Central memory CD4-positive, alpha-beta T cell (primary cell): ENCODE data around the gene DUOXA2.

Experiments
- DNase-seq: peaks from one replicate; pipeline ENCODE4 v3.0.0; 2022

DUOXA2 gene

GRCh38 chr15:45138814-45139765 is 25.0 kb downstream of the DUOXA2 start:
- DNase-seq = no peak

DNA sequence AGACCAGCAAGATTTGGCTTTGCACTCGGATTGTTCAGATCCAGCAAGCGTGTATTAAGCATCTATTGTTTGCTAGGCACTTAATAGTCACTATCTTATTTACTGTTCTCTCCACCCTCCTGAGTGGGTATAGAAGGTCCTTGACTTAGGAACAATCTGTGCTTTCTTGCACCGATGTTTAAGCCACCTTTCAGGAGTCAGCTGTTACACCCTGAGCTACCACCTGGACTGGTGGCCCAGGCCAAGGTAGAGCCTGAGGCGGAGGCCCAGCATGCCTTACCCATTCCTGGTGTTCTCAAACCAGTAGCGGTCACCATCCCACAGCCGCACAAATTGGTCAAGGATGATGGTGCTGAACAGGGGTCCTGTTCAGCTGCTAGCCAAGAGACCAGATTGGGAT is 25.6 kb downstream of the DUOXA2 start:
- no peak for DNase-seq

DNA sequence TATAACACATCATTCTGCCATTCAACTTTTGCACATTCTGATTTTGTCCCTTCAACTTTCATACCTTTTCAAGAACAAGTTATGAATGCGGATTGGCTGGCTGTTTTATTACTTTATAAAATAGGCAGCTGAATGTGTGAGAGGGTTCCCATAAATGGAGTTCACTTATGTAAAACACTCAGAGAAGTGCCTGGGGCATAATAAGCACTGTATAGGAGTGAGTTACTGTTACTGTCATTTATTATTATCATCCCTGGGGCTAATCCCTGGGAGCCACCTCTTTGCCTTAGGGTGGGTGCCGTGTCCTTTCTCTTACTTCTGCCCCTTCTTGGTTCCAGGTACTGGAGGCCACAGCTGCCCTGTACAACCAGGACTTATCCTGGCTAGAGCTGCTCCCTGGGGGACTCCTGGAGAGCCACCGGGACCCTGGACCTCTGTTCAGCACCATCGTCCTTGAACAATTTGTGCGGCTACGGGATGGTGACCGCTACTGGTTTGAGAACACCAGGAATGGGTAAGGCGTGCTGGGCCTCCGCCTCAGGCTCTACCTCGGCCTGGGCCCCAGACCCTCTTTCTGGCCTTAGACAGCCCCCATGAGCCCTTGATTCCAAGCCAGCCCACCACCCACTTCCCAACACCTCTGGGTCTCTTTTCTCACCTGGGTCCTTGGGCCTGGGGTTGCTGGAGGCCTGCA is 26.6 kb downstream of the DUOXA2 start:
- DNase-seq = no peak

DNA sequence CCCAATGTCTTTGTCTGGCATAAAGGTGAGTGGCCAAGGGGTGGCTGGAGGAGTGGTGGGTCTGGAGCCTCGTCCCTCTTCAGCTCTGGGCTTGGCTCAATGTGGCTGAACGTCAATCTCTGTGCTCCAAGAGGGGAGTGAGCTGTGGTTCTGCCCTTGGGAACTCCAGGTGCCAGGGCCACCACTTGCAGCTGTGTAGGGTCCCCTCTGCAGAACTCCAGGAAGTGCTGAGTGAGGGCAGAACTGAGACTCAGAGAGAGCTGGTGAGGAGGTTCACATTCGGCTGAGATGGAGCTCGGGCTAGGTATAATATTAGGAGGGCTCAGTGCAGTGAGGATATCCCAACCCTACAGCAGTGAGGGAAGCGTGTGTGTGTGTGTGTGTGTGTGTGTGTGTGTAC is 27.3 kb downstream of the DUOXA2 start:
- DNase-seq = no peak

DNA sequence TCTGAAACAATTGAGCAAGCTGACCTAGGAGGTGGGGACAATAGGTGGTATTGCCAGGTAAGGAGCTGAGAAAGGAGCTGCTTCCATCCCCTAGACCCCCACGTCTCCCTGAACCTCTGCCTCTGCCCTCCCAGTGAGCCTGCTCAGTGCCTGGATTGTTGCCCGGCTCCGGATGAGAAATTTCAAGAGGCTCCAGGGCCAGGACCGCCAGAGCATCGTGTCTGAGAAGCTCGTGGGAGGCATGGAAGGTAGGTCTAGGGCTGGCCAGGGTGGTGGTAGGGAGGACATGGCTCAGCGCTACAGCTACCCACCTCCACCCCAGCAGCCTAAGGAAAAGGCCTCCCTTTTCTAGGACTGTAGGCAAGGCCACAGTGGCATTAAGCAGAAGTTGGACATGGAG is 28.9 kb downstream of the DUOXA2 start:
- no peak for DNase-seq

DNA sequence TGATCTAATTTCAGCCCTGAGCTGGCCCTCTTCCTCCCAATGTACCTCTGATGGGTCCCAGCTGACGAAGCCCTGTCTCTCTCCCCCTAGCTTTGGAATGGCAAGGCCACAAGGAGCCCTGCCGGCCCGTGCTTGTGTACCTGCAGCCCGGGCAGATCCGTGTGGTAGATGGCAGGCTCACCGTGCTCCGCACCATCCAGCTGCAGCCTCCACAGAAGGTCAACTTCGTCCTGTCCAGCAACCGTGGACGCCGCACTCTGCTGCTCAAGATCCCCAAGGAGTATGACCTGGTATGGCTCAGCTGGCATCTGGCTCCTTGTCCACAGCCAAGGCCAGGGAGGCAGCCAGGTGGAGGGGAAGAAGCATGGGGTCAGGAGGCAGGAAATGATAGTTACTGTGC is 29.8 kb downstream of the DUOXA2 start:
- DNase-seq = no peak

DNA sequence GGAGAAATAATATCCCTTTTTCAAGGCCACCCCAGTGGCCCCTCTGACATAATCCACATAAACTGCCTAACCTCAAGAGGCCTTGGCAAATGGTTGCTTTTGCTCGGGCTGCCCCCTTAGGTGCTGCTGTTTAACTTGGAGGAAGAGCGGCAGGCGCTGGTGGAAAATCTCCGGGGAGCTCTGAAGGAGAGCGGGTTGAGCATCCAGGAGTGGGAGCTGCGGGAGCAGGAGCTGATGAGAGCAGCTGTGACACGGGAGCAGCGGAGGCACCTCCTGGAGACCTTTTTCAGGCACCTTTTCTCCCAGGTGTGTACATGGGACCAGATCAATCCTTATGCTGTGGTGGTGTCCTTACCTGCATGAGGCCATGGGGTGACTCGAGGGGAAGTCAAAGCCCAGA is 30.6 kb downstream of the DUOXA2 start:
- DNase-seq = no peak

GRCh38 chr15:45146405-45146804 is 32.3 kb downstream of the DUOXA2 start:
- DNase-seq = no peak

- DNase-seq = no peak
Measured at GRCh38 chr15:45147606-45148005, 33.5 kb downstream of the DUOXA2 start.

DNA sequence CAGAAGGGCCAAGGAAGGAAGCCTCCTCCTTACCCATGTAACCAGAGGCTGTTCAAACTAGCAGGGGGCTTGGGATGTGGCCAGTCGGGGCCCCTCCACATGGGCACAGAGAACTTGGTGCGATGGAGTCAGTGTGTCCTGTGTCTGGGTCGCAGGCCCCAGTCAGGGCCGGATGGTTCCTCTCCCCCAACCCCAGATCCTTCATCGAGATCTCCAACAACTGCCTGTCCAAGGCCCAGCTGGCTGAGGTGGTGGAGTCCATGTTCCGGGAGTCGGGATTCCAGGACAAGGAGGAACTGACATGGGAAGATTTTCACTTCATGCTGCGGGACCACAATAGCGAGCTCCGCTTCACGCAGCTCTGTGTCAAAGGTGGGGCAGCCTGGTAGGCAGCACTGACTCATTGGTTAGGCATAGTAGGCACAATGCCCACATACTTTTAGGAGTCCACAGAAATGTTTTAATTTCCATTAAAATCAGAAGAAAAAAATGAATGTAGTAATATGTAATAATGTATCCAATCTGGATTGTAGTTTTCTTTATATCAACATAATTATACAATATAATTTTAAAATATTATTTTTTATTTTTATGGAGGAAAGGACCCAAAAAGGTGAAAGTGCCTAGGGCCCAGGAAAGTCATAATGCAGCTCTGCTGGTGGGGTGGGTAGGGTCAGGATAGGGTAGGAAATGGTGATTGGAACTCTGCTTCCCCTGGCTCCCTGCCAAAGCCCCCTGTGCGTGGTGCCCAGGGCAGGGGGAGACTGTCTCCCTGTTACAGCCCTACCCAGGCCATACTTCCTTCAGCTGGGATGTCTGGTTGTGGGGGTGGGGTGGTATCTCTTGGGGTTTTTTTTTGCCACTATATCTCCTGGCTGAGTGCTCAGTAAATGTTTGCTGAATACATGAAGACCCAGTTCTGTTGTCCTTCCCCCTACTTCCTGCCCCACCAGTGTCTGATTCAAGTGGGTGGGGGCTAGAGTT is 34.2 kb downstream of the DUOXA2 start:
- DNase-seq = no peak

GRCh38 chr15:45149060-45149459 is 34.9 kb downstream of the DUOXA2 start:
- DNase-seq = no peak

DNA sequence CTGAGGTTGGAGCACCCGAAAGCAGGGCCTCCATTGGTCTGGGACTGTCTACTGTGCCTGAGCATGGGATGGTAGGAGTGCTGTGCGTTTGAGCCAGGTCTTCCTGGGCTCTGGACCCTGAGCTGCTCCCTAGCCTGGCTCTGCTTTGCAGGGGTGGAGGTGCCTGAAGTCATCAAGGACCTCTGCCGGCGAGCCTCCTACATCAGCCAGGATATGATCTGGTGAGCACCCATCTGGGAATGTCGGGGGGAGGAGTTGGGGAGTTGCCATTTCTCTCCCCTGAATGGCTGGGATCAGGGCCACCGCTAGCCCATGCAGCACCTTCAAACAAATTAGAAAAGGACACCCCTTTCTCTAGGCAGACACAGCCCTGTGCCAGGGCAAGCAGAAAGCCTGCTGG is 36.4 kb downstream of the DUOXA2 start:
- DNase-seq = no peak

- DNase-seq = no peak
Measured at GRCh38 chr15:45150997-45151396, 36.9 kb downstream of the DUOXA2 start.

- no peak for DNase-seq
Measured at GRCh38 chr15:45151998-45152828, 38.1 kb downstream of the DUOXA2 start.

DNA sequence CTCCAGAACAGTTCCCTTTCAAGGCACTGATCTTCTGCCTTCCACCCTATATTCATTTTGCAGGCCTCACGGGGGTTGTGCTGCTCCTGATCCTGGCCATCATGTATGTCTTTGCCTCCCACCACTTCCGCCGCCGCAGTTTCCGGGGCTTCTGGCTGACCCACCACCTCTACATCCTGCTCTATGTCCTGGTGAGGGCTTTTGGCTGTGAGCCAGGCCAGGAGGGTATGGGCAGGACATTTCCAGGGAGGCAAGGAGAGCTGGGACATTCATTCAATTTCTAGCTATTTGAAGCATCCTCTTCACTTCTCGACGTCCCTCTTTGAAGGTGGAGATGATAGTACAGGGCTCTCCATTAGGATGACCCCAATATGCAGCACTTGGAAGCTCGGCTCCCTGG is 41.6 kb downstream of the DUOXA2 start:
- no peak for DNase-seq

- no peak for DNase-seq
Measured at GRCh38 chr15:45156744-45157455, 42.8 kb downstream of the DUOXA2 start.

GRCh38 chr15:45157974-45158373 is 43.8 kb downstream of the DUOXA2 start:
- no peak for DNase-seq

- DNase-seq = no peak
Measured at GRCh38 chr15:45161666-45162065, 47.5 kb downstream of the DUOXA2 start.

- DNase-seq = peak; percentile 36
Measured at GRCh38 chr15:45162771-45163507, 48.8 kb downstream of the DUOXA2 start.

DNA sequence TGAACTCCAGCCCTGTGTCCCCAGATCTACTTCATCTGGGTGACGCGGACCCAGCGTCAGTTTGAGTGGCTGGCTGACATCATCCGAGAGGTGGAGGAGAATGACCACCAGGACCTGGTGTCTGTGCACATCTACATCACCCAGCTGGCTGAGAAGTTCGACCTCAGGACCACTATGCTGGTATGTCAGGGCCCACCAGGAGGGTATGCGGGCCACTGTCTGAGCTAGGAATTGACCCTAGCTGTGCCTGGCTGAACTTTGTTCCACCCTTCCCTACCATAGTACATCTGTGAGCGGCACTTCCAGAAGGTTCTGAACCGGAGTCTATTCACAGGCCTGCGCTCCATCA is 49.4 kb downstream of the DUOXA2 start:
- DNase-seq = no peak

GRCh38 chr15:45164914-45165313 is 50.8 kb downstream of the DUOXA2 start:
- DNase-seq = no peak
